ENCODE results near the gene ADIPOR1. TPM values are rescaled to one million over a fixed set of nuclear protein-coding genes. Genes with fewer than 3 reads are reported as not detected.

Gene ADIPOR1
- total and polyA plus RNA-seq, 5 donors: 75.1 to 100.0 (median 91.9) TPM

GRCh38 chr1:202968895-202969295, 10.8 kb upstream of the ADIPOR1 start:
- Histone ChIP-seq H3K9me3 (ENCODE audit: control insufficient read depth, low read length) (no peaks in the 10 kb centered on the region), H3K4me1 (ENCODE audit: control insufficient read depth, insufficient read depth, low read length) (peaks cover 3% of the 10 kb centered on the region), H3K4me3 (ENCODE audit: low read length) (no peak overlapping the region), H3K27me3 (ENCODE audit: control insufficient read depth, insufficient read depth) (no peaks in the 10 kb centered on the region), H3K27ac (ENCODE audit: low read length) (peak overlapping the region; percentile 59)
- 20% methylated on average over 5 of the region's 5 CpGs for WGBS
- DNase-seq (peak; percentile 36 to 59 (median 54)), ATAC-seq (peak; percentile 38 to 70)
- intact Hi-C loops (cut with DNase I): no loop called here

- ATAC-seq (no peak), DNase-seq (no peak)
- WGBS: 70% methylated on average over 3 of the region's 3 CpGs
- Histone ChIP-seq H3K4me1 (ENCODE audit: control insufficient read depth, insufficient read depth, low read length) (peaks cover 3% of the 10 kb centered on the region), H3K9me3 (ENCODE audit: control insufficient read depth, low read length) (no peaks in the 10 kb centered on the region), H3K4me3 (ENCODE audit: low read length) (peak overlapping the region; percentile 62), H3K27ac (ENCODE audit: low read length) (peak overlapping the region; percentile 59), H3K27me3 (ENCODE audit: control insufficient read depth, insufficient read depth) (no peaks in the 10 kb centered on the region)
- intact Hi-C loops (cut with DNase I): no loop called here
These were observed 10.2 kb upstream of the ADIPOR1 start for GRCh38 chr1:202968351-202968750.

GRCh38 chr1:202967684-202968281, 9.7 kb upstream of the ADIPOR1 start:
- Histone ChIP-seq H3K27me3 (ENCODE audit: control insufficient read depth, insufficient read depth) (no peaks in the 10 kb centered on the region), H3K27ac (ENCODE audit: low read length) (peak overlapping the region; percentile 90), H3K9me3 (ENCODE audit: control insufficient read depth, low read length) (no peaks in the 10 kb centered on the region), H3K4me3 (ENCODE audit: low read length) (peak overlapping the region; percentile 62), H3K4me1 (ENCODE audit: control insufficient read depth, insufficient read depth, low read length) (peaks cover 3% of the 10 kb centered on the region)
- DNase-seq: no peak
- intact Hi-C loops (cut with DNase I): no loop called here
- peak in 1 of 2 donors; percentile 1 for ATAC-seq
- 5% methylated on average over 21 of the region's 21 CpGs for WGBS

- peak overlapping the region; percentile 62 for H3K4me3 ChIP-seq (ENCODE audit: low read length)
- intact Hi-C loops (cut with DNase I): no loop called here
- DNase-seq (no peak), ATAC-seq (peak; percentile 0 to 5)
- 38% methylated on average over 18 of the region's 18 CpGs for WGBS
- no peaks in the 10 kb centered on the region for H3K27me3 ChIP-seq (ENCODE audit: control insufficient read depth, insufficient read depth)
- no peaks in the 10 kb centered on the region for H3K9me3 ChIP-seq (ENCODE audit: control insufficient read depth, low read length)
- H3K4me1 ChIP-seq (ENCODE audit: control insufficient read depth, insufficient read depth, low read length): peaks cover 3% of the 10 kb centered on the region
- H3K27ac ChIP-seq (ENCODE audit: low read length): peak overlapping the region; percentile 87
These were observed 8.1 kb upstream of the ADIPOR1 start for GRCh38 chr1:202966006-202966898.

GRCh38 chr1:202965422-202965821, 7.3 kb upstream of the ADIPOR1 start:
- 81% methylated on average over 3 of the region's 3 CpGs for WGBS
- Histone ChIP-seq H3K4me3 (ENCODE audit: low read length) (no peak overlapping the region), H3K27me3 (ENCODE audit: control insufficient read depth, insufficient read depth) (no peaks in the 10 kb centered on the region), H3K4me1 (ENCODE audit: control insufficient read depth, insufficient read depth, low read length) (peaks cover 3% of the 10 kb centered on the region), H3K9me3 (ENCODE audit: control insufficient read depth, low read length) (no peaks in the 10 kb centered on the region), H3K27ac (ENCODE audit: low read length) (peak overlapping the region; percentile 87)
- intact Hi-C loops (cut with DNase I): no loop called here
- DNase-seq (no peak), ATAC-seq (no peak)

- 67% methylated on average over 6 of the region's 6 CpGs for WGBS
- Histone ChIP-seq H3K27me3 (ENCODE audit: control insufficient read depth, insufficient read depth) (no peaks in the 10 kb centered on the region), H3K4me3 (ENCODE audit: low read length) (no peak overlapping the region), H3K27ac (ENCODE audit: low read length) (peak overlapping the region; percentile 87), H3K4me1 (ENCODE audit: control insufficient read depth, insufficient read depth, low read length) (peaks cover 3% of the 10 kb centered on the region), H3K9me3 (ENCODE audit: control insufficient read depth, low read length) (no peaks in the 10 kb centered on the region)
- ATAC-seq (peak; percentile 5 to 13), DNase-seq (no peak)
- intact Hi-C loops (cut with DNase I): no loop called here
These were observed 6.8 kb upstream of the ADIPOR1 start for GRCh38 chr1:202964791-202965410.

GRCh38 chr1:202961220-202961880, 3.2 kb upstream of the ADIPOR1 start:
- intact Hi-C loops (cut with DNase I): no loop called here
- no peaks in the 10 kb centered on the region for H3K4me1 ChIP-seq (ENCODE audit: control insufficient read depth, insufficient read depth, low read length)
- no peak overlapping the region for H3K27ac ChIP-seq (ENCODE audit: low read length)
- no peak overlapping the region for H3K4me3 ChIP-seq (ENCODE audit: low read length)
- no peaks in the 10 kb centered on the region for H3K9me3 ChIP-seq (ENCODE audit: control insufficient read depth, low read length)
- no peaks in the 10 kb centered on the region for H3K27me3 ChIP-seq (ENCODE audit: control insufficient read depth, insufficient read depth)
- no peak for DNase-seq
- ATAC-seq: no peak
- WGBS: 89% methylated on average over 5 of the region's 5 CpGs

GRCh38 chr1:202959276-202959620, 1.1 kb upstream of the ADIPOR1 start:
- Histone ChIP-seq H3K27ac (ENCODE audit: low read length) (no peak overlapping the region), H3K4me1 (ENCODE audit: control insufficient read depth, insufficient read depth, low read length) (no peaks in the 10 kb centered on the region), H3K9me3 (ENCODE audit: control insufficient read depth, low read length) (no peaks in the 10 kb centered on the region), H3K4me3 (ENCODE audit: low read length) (no peak overlapping the region), H3K27me3 (ENCODE audit: control insufficient read depth, insufficient read depth) (no peaks in the 10 kb centered on the region)
- ATAC-seq (no peak), DNase-seq (no peak)
- 59% methylated on average over 1 of the region's 1 CpG for WGBS
- intact Hi-C loops (cut with DNase I): no loop called here

GRCh38 chr1:202958544-202959275, 598 bp upstream of the ADIPOR1 start:
- H3K4me3 ChIP-seq (ENCODE audit: low read length): peak overlapping the region; percentile 91
- WGBS: 1% methylated on average over 10 of the region's 10 CpGs
- intact Hi-C loops (cut with DNase I): no loop called here
- DNase-seq: no peak
- H3K9me3 ChIP-seq (ENCODE audit: control insufficient read depth, low read length): no peaks in the 10 kb centered on the region
- H3K27ac ChIP-seq (ENCODE audit: low read length): peak overlapping the region; percentile 76
- H3K27me3 ChIP-seq (ENCODE audit: control insufficient read depth, insufficient read depth): no peaks in the 10 kb centered on the region
- H3K4me1 ChIP-seq (ENCODE audit: control insufficient read depth, insufficient read depth, low read length): no peaks in the 10 kb centered on the region
- peak in 1 of 2 donors; percentile 1 for ATAC-seq

- Histone ChIP-seq H3K27me3 (ENCODE audit: control insufficient read depth, insufficient read depth) (no peaks in the 10 kb centered on the region), H3K4me3 (ENCODE audit: low read length) (peak overlapping the region; percentile 91), H3K4me1 (ENCODE audit: control insufficient read depth, insufficient read depth, low read length) (no peaks in the 10 kb centered on the region), H3K9me3 (ENCODE audit: control insufficient read depth, low read length) (no peaks in the 10 kb centered on the region), H3K27ac (ENCODE audit: low read length) (no peak overlapping the region)
- WGBS: 66% methylated on average over 6 of the region's 6 CpGs
- DNase-seq (no peak), ATAC-seq (no peak)
- intact Hi-C loops (cut with DNase I): no loop called here
These were observed 1.1 kb downstream of the ADIPOR1 start for GRCh38 chr1:202956969-202957368.

Data from right cardiac atrium (tissue), 5 donors.